HCT116 (cell line): Measurements from ENCODE around the gene CNTNAP2. TPM values are rescaled to one million over a fixed set of nuclear protein-coding genes. Genes with fewer than 3 reads are reported as not detected.
"Not testable (repeated sequence)": the region's sequence is repeated elsewhere in the genome, so short reads cannot be mapped to it uniquely, and the experiment has no call there.

Experiments used
- ATAC-seq: fragments of 200-7000 bp; cut with Tn5 transposase; 2 replicates; pipeline ENCODE4 v1.9.1; 2020; ENCODE audit warnings: mild to moderate bottlenecking, moderate library complexity
- BruUV-seq: library from RNA; stranded (reverse); fragments of 400-500 nt; replicated peaks from 2 replicates; lab custom pipeline; 2021; lab: Mats Ljungman, UMichigan
- CTCF ChIA-PET: fragments of 300-600 bp; sonication (Branson Sonifier 250); formaldehyde crosslinking; loops from one replicate; lab custom pipeline; 2021; ENCODE audit warnings: antibody characterized with exemption; lab: Charles Lee
- POLR2A ChIA-PET: fragments of 300-600, 350-600 bp; sonication (Branson Sonifier 250); formaldehyde crosslinking; loops from one replicate; lab custom pipeline; 2021; ENCODE audit warnings: antibody characterized with exemption; lab: Charles Lee
- RAD21 ChIA-PET, 2 experiments: fragments of 300-600 bp; sonication (Branson Sonifier 250); formaldehyde crosslinking; loops; one replicate each; lab custom pipeline; 2023; ENCODE audit warnings: low total read pairs in 2 of 2; ENCODE audit not compliant: uncharacterized antibody in 2 of 2, unreplicated experiment in 2 of 2, low non-redundant PET in 1 of 2; lab: Charles Lee
- DNase-seq: peaks from one replicate; pipeline ENCODE4 v3.0.0-alpha.2; 2010; ENCODE audit warnings: low read depth, low spot score
- H2AFZ ChIP-seq: fragments of 200-600 bp; shearing (Covaris generic), sonication (generic); 2 replicates; pipeline ENCODE4 v1.6.1; 2017; ENCODE audit warnings: low read depth, mixed run types, mixed read lengths, antibody characterized with exemption, low read length; ENCODE audit not compliant: poor library complexity, severe bottlenecking
- H3K27ac ChIP-seq: 2 replicates; pipeline ENCODE4 v1.5.1; 2012; ENCODE audit warnings: low read depth, low read length
- H3K27me3 ChIP-seq: fragments of 200-600 bp; sonication (generic); 2 replicates; pipeline ENCODE4 v1.6.1; 2016; ENCODE audit warnings: mixed run types, low read length, mixed read lengths; ENCODE audit not compliant: insufficient read depth
- H3K36me3 ChIP-seq, 2 experiments: fragments of 200-500 bp in 1 of 2; fragments of 200-600 bp in 1 of 2; sonication (Bioruptor generic) in 1 of 2; sonication (generic) in 1 of 2; 2 replicates each; pipeline versions ENCODE4 v1.5.1 to v1.6.1; 2014 to 2016; ENCODE audit warnings: low read length in 2 of 2, inconsistent platforms in 1 of 2, mixed read lengths in 1 of 2, mixed run types in 1 of 2; ENCODE audit not compliant: insufficient read depth in 2 of 2, control insufficient read depth in 1 of 2
- H3K4me1 ChIP-seq, 2 experiments: fragments of 200-600 bp in 1 of 2; sonication (generic) in 1 of 2; 2 replicates each; pipeline versions ENCODE4 v1.5.1 to v1.6.1; 2012 to 2017; ENCODE audit warnings: low read length in 2 of 2, inconsistent platforms in 1 of 2, mild to moderate bottlenecking in 1 of 2, mixed read lengths in 1 of 2, mixed run types in 1 of 2, moderate library complexity in 1 of 2; ENCODE audit not compliant: insufficient read depth in 2 of 2, control insufficient read depth in 1 of 2
- H3K4me2 ChIP-seq: fragments of 200-600 bp; sonication (generic); 2 replicates; pipeline ENCODE4 v1.6.1; 2017; ENCODE audit warnings: mixed run types, low read length, mixed read lengths
- H3K4me3 ChIP-seq, 2 experiments: fragments of 200-600 bp in 1 of 2; sonication (generic) in 1 of 2; replicated peaks in 1 of 2; 2 replicates each; pipeline ENCODE4 v1.5.1; 2011 to 2016; ENCODE audit warnings: low read length in 2 of 2, control low read depth in 1 of 2, low read depth in 1 of 2, mild to moderate bottlenecking in 1 of 2, mixed read lengths in 1 of 2, mixed run types in 1 of 2
- H3K79me2 ChIP-seq: fragments of 200-600 bp; sonication (generic); 2 replicates; pipeline ENCODE4 v1.6.1; 2017; ENCODE audit warnings: mild to moderate bottlenecking, mixed run types, low read length, moderate library complexity, mixed read lengths; ENCODE audit not compliant: insufficient read depth
- H3K9ac ChIP-seq: fragments of 200-600 bp; sonication (generic); 2 replicates; pipeline ENCODE4 v1.6.1; 2016; ENCODE audit warnings: low read length, mixed read lengths
- H3K9me2 ChIP-seq: fragments of 200-600 bp; sonication (generic), shearing (Covaris generic); 2 replicates; pipeline ENCODE4 v1.6.1; 2017; ENCODE audit warnings: mixed run types, mild to moderate bottlenecking, moderate library complexity; ENCODE audit not compliant: insufficient read depth
- H3K9me3 ChIP-seq, 2 experiments: fragments of 200-500 bp in 1 of 2; fragments of 200-600 bp in 1 of 2; sonication (Bioruptor generic) in 1 of 2; sonication (generic) in 1 of 2; 2 replicates each; pipeline ENCODE4 v1.6.1; 2014 to 2017; ENCODE audit warnings: low read length in 2 of 2, mixed read lengths in 2 of 2, inconsistent platforms in 1 of 2, low read depth in 1 of 2, mild to moderate bottlenecking in 1 of 2, mixed run types in 1 of 2, moderate library complexity in 1 of 2; ENCODE audit not compliant: control insufficient read depth in 1 of 2, insufficient read depth in 1 of 2
- H4K20me1 ChIP-seq: fragments of 200-600 bp; sonication (generic), shearing (Covaris generic); 2 replicates; pipeline ENCODE4 v1.6.1; 2017; ENCODE audit warnings: mixed run types, mild to moderate bottlenecking, moderate library complexity; ENCODE audit not compliant: insufficient read depth
- JUND ChIP-seq: IDR thresholded peaks from 2 replicates; pipeline ENCODE4 v1.6.1; 2012
- POLR2AphosphoS5 ChIP-seq: IDR thresholded peaks from 2 replicates; pipeline ENCODE4 v1.6.1; 2011; ENCODE audit warnings: mild to moderate bottlenecking, low read depth, low read length, moderate library complexity
- SIN3A ChIP-seq: IDR thresholded peaks from 2 replicates; pipeline ENCODE4 v1.6.1; 2012; ENCODE audit warnings: low read depth
- SRF ChIP-seq: IDR thresholded peaks from 2 replicates; pipeline ENCODE4 v1.6.1; 2012; ENCODE audit warnings: low read depth
- YY1 ChIP-seq: IDR thresholded peaks from 2 replicates; pipeline ENCODE4 v1.6.1; 2011; ENCODE audit warnings: low read length, low read depth, moderate library complexity, mild to moderate bottlenecking; ENCODE audit not compliant: insufficient replicate concordance; ENCODE audit errors: extremely low read depth
- ZBTB33 ChIP-seq: IDR thresholded peaks from 2 replicates; pipeline ENCODE4 v1.6.1; 2011; ENCODE audit warnings: mild to moderate bottlenecking, low read length, moderate library complexity; ENCODE audit not compliant: insufficient replicate concordance; ENCODE audit errors: extremely low read depth
- ZFX ChIP-seq: fragments of 450-650 bp; IDR thresholded peaks from 2 replicates; pipeline ENCODE4 v1.6.1; 2017
- ZNF274 ChIP-seq: fragments of 200-500 bp; sonication (Bioruptor generic); IDR thresholded peaks from 2 replicates; pipeline ENCODE4 v1.6.1; 2014; ENCODE audit warnings: mild to moderate bottlenecking, low read depth, low read length, inconsistent platforms
- intact Hi-C: fragments of 100-400 bp; cut with micrococcal nuclease; formaldehyde crosslinking; loops from 2 replicates; pipeline ENCODE4 v1.10.0; 2022
- total RNA-seq: library from RNA; stranded (reverse); gene quantifications from one replicate; pipeline ENCODE4 v1.2.1, GENCODE V29; 2021; ENCODE audit not compliant: unreplicated experiment

The CNTNAP2 gene
- total RNA-seq, 1 experiment from 2014 or later: 0.37 TPM

GRCh38 chr7:148461392-148462179, 2345.0 kb downstream of the CNTNAP2 start:
- POLR2A ChIA-PET: no interaction called here
- H3K9ac ChIP-seq: no peak overlapping the region
- CTCF ChIA-PET: no interaction called here
- RAD21 ChIA-PET: no interaction called here
- H4K20me1 ChIP-seq: no peaks in the 10 kb centered on the region
- no peaks in the 10 kb centered on the region for H3K36me3 ChIP-seq
- no peak overlapping the region for H3K4me2 ChIP-seq
- H3K79me2 ChIP-seq: no peaks in the 10 kb centered on the region
- no peak overlapping the region for H2AFZ ChIP-seq
- H3K4me1 ChIP-seq: no peaks in the 10 kb centered on the region
- no peaks in the 10 kb centered on the region for H3K9me2 ChIP-seq
- H3K9me3 ChIP-seq: no peaks in the 10 kb centered on the region
- ATAC-seq (no peak), DNase-seq (no peak)
- H3K4me3 ChIP-seq: no peak overlapping the region
- intact Hi-C loops: no loop called here
- no peak for TF ChIP-seq JUND
- no peak for TF ChIP-seq YY1
- TF ChIP-seq SRF: no peak
- no peak for TF ChIP-seq POLR2AphosphoS5
- TF ChIP-seq SIN3A: no peak
- no peak for TF ChIP-seq ZNF274
- TF ChIP-seq ZFX: no peak
- no peak for TF ChIP-seq ZBTB33
- H3K27ac ChIP-seq: no peak overlapping the region
- H3K27me3 ChIP-seq: no peaks in the 10 kb centered on the region
- no TSS peak for BruUV-seq

- H3K9me3 ChIP-seq, H3K4me1 ChIP-seq, H3K27me3 ChIP-seq, H3K9ac ChIP-seq, H3K4me2 ChIP-seq, CTCF ChIA-PET, H4K20me1 ChIP-seq, H3K4me3 ChIP-seq, RAD21 ChIA-PET, ATAC-seq, H3K9me2 ChIP-seq, DNase-seq, H3K27ac ChIP-seq, H2AFZ ChIP-seq, intact Hi-C loops, POLR2A ChIA-PET, H3K79me2 ChIP-seq, BruUV-seq, H3K36me3 ChIP-seq: not testable (repeated sequence)
These were observed 2346.2 kb downstream of the CNTNAP2 start for GRCh38 chr7:148462774-148463173.
